Stimulated activated naive CD4-positive, alpha-beta T cell treated with Interleukin-2 at 50 U/mL for 16 hours (primary cell): Measurements from ENCODE around the gene CREB3L1.

Experiments
- DNase-seq: peaks from one replicate; lab custom pipeline; 2025; lab: John Stamatoyannopoulos, UW

The CREB3L1 gene

DNA sequence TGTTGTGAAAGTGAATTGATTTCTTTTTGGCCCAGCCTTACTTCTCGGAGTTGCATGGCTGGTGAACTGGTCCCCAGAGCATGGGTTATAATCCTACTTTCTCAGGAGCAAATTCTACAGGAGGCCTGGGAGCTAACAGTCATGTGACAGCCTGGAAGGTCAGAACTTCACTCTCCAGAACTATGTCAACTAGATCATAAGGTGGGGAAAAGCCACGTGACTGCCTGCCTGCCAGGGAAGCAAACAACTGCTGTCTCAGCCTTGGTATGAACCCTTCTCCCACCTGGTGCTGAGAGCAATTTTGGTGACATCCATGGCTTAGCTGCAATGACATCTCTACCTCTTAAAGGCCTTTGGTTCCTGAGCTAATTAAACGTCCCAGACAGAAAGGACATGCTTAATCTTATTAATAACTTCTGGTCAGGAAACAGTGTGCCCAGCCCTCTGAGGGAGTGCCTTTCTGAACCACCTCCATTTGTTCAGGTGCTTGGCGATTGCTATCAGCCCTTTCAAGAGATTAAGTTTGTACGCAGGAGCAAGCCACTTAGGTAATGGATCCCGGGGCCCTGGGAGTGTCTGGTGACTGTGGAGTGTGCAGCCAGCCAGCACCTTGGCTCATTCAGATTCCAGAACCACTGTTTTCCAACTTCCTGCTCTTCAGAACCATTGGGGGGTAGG, 1.4 kb upstream of the CREB3L1 start:
- DNase-seq = no peak

DNA sequence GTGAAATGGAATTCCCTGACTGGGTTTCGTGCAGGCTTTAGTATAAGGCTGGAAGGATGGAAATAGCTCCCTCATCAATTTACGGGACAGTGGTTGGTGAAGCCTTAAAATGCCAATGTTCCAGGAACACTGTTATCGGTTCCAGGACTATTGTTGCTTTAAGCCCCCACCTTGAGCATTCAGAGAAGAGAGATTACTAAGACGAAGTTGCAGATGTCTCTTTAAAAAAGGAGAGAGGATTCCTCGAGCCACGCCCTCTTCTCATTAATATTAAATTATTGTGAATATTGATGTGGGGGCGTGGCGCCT, 195 bp upstream of the CREB3L1 start:
- DNase-seq = no peak

DNA sequence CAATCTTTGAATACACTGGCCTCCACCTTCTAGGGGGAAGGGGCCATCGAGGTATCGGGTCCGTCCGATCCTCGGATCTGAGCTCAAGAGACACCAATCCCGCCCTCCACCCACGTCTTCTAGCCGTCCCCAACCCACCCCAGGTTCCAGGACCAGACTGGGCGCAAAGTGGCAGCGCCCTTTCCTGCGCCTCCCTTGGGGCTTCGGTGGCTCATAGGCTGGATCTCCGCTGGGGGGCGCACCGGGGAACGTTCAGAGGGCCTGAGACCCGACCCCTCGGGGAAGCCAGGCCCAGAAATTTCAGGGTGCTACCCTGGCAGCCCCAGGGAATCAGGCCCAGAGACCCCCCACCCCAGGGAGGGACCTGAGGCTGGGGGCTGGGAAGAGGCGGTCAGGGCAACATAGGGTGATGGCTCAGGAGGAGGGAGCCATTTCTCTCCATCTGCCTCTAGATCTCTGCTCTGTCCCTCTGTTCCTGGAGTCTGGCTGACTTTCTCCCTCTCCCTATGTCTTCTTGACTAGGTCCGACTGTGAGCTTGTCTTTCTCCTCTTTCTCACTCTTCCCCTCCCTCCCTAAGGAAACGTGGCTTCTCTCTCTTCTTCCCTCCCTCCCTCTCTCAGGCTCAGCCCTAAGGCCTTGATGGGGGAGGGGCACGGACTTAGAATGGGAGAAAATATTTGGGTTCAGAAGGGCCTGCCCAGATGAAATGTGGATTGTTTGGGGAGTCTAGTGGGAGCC, 1.1 kb downstream of the CREB3L1 start:
- DNase-seq = peak; percentile 5

DNA sequence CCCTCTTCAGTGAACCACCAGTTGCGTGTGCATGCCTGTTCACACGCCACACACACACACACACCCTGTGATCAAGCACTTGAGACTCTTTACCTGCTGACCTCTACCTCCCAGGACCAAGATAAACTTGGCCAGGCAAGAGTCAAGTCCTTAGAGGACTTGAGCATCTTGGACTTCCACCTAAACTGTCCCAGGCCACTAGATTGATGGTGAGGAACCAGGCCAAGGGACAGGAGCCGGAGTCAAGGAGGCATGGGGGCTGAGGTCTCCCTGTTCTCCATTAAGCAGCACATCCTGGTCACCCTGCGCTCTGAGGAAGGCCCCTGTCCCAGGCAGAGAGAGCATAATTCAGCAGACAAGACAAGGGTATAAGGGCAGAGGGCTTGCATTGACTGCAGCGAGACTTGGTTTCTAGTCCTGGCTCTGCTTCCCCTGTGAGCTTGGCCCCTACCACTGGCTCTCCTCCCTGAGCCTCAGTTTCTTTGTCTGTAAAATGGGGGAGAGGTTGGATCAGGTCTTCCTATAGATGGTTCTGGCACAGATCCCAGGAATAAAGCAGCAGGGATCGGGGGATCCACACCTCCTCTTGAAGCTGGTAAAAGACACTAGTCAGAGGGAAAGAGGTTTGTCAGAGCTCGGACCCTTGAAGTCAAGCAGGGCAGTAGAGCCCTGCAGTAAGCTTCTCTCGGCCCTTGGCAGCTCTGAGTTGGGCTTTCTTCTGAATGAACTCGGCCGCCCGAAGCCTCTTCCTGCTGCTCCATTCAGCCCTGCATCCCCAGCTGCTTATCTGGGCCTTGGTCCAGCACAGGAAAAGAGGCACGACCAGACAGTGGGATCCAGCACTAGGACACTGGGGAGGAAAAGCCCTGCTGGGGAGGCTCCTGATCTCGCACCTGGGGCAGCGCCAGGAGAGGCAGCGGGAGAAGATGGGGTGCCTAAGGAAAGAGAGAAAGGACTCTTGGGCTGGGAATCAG, 2.0 kb downstream of the CREB3L1 start:
- DNase-seq = no peak

DNA sequence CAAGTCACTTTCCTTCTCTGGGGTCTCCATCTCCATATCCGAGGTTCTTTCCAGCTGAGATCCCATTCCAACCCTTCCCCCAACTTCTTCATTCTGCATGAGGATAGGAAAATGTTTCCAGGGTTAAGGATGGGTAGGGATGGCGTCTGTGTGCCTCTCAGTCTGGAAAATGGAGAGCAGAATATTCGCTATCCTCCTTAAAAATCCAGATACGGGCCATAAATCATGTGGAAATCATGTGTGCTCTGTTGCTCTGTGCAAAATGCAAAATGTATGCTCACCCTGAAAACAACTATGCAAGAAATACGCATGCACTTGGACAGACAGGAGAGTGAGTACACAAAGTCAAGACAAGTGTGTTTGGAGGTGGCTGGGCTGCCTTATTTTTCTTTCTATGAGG, 3.2 kb downstream of the CREB3L1 start:
- no peak for DNase-seq

DNA sequence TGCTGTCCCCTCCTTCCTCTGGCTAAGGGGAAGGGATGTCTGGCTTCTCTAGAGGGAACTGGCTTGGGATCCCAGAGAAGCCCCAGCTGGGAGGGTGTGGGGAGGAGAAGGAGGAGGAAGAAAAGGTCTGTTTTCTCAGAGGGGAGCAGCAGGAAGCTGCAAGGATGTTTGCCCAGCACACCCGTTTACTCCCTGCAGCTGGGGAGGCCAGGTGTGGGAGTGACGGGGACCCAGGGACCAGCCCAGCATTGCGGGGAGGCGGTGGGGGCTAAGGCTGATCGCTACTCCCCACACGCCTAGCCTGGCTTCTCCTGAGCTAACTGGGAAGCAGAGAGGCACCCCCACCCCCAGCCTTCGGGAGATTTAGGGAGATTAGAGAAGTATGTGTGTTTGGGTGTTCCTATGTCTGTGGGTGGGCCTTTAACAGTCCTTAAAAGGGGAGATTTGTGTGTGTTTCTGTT, 3.9 kb downstream of the CREB3L1 start:
- no peak for DNase-seq

DNA sequence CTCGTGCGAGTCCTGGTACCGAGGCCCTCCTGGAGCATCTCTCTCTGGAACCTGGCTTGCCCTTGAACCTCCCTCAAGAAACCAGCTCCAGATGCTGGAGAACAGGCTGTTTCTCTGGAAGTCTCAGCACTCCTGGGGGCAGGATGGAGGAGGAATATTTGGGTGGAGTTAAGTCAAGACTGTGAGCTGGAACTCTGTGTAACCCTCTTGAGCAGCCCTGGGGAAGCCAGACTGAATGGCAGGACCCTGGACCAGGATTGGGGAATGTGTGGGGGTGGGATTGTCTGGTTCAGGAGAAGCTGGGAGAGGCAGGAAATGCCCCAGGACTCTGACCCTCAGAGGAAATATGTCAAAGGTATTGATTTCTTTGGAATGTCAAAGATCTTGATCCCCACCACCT, 7.7 kb downstream of the CREB3L1 start:
- DNase-seq = no peak

DNA sequence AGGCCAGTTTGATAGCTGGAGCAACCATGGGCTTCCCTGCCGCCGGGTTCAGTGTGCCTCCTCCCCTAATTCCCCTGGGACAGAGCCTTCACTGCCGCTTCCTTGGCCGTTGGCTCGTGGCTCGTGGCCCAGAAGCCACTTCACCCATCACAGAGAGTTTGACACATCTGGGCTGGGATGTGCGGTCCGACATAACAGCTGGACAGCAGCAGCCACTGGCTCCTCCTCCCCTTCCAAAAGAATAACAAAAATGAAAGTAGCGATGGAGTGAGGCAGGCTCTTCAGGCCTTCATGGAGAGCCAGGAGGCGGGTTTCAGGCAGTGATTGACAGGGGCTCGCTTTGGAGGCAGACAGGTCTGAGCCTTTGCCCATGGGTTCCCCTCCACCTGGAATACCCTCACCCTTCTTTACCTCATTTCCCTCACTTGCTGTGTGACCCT, 8.2 kb downstream of the CREB3L1 start:
- no peak for DNase-seq

DNA sequence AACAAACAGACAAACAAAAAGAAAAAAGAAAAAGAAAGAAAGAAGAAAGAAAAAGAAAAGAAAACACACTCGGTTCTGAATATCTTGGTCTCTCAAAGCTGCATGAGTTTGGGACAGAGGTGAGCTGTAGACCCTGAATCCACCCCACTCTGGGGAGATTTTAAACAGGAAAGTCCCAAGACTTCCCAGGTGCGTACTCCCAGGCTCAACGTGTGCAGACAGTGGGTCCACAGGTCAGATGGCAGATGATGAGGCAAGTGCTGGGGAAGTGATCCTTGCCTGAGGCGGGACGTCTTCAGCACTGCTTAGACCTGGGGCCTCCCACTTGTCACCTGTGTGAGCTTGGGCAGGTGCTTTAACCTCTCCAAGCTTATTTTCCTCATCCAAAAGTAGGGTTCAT, 9.3 kb downstream of the CREB3L1 start:
- DNase-seq = no peak

DNA sequence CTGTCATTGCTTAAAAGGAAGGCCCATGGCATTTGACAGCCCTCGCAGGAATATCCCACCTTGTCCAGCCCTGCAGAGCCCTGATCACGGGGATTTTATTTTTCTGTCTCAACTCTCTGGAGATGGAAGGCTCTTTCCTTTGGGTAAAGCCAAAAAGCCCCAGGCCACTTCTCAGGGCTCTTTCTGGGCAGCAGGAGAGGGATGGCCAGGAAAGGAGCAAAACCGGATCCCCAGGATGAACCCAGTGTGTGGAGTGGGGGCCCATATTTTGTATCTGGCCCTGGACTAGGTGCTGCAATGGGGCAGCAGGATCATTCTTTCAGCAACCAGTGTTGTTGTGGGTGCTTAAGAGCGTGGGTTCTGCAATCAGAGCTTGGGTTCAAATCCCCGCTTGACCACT, 11.0 kb downstream of the CREB3L1 start:
- no peak for DNase-seq

DNA sequence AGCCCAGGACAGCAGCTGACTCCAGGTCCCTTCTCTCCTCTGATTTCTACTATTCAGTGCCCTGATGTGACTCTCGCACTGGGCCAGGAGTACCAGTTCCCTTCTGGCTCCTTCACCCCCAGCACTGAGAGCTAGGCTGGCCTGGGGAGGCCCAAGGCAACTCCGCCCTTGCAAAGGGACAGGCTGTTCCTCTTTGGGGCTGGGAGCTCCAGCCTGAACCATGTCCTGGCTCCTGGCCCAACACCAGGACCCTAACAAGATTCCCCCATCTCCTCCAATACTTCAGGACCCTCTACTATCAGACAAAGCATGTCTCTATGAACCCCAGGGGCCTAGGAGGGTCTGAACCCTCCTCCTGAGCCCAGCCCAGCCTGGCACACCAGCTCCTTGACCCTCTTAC, 12.5 kb downstream of the CREB3L1 start:
- DNase-seq = no peak

DNA sequence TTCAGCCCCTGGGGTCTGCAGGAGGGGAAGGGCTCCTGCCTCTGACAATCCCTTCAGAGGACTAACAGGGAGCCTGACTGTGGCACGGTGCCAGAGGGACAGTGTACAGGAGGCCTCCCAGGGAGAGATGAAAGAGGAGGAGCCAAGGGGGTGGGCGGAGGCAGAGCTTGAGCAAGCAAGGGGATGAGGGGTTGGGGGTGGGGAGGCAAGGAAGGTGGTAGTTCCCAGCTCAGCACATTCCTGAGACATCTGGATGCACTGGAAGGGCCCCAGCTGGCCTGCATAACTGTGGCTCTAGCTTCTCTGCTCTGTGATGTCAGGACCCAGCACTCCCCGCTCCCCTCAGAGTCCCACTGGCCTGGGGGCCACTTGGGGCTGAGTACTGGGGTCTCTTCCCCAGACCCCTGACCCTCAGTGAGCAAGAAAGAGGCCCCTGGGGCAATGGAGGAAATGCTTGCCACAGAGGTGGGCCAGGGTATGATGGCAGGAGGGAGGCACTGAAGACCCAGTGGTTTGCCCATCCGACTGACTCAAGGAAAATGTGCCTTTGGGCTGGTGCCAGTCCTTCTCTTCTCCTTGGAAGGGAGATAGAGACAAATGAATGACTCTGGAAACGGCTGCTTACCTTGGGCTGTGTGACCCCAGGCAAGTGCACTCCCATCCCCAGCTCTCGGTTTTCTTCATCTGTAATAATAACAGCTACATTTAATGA, 13.3 kb downstream of the CREB3L1 start:
- DNase-seq = no peak

DNA sequence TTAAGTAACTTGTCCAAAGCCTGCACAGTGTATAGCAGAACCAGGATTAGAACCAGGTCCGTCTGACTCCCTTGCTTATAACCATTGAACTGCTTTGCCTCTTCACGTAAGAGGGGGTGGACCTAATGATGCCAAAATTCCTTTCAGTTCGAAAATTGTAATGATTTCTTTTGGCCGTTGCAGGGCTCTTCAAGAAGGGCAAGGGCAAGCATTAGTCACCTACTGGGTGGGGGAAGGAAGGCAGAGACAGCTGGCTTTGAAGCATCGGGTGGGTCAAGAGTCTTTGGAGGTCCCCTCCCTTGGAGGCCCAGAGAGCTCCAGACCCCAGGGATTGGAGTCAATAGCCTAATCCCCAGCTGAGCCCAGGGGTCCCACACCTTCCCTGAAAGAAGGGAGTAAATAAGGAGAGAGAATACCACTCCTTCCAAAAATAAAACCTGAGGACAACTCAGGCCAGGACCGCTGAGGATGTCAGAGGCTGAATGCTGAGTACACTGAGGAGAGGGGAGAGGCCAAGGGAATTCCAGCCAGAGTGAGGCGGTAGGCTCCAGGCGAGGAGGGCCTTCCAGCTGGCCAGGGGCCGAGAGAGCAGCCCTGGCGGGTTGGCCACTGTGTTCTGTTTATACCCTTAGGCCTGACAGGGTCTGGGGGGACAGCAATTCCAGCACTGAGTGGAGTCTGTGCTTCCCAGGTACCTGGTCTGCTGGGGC, 14.1 kb downstream of the CREB3L1 start:
- DNase-seq = no peak

DNA sequence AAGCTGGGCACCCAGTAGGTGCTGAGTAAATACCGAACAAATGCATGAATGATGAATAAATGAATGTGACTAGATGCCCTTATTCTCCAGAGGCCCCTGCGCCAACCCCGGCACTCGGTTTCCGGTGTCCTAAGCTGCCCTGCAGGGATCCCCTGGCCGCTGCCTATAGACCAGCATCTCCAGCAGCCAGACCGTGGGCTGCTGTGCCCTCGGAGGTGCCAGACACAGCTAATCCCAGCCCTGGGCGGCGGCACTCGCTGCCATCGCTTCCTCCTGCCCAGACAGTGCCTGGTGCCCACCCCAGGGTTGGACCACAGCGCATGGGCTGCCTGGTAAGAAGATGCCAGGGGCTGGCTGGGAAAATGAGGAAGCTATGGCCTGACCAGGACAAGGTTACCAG, 15.6 kb downstream of the CREB3L1 start:
- DNase-seq = no peak

DNA sequence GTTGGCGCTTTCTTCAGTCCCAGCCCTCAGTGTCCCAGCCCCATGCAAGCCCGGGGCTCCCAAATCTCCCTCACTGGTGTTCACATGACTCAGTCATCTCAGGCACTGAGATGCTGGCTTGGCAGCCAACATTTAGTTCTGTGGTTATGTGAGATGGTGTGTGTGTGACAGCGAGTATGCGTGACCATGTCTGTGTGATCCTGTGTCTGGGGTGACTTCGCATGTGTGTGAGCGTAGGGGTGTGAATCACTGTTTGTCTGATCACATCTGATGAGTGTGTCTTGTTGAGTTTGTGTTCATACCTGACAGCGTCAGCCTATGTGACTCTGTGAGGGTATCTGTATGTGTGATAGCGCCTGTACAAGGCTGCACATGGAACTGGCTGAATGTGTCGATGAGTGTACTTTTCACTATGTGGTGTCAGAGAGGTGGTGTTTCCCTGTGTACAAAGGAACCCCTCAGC, 16.2 kb downstream of the CREB3L1 start:
- DNase-seq = no peak

DNA sequence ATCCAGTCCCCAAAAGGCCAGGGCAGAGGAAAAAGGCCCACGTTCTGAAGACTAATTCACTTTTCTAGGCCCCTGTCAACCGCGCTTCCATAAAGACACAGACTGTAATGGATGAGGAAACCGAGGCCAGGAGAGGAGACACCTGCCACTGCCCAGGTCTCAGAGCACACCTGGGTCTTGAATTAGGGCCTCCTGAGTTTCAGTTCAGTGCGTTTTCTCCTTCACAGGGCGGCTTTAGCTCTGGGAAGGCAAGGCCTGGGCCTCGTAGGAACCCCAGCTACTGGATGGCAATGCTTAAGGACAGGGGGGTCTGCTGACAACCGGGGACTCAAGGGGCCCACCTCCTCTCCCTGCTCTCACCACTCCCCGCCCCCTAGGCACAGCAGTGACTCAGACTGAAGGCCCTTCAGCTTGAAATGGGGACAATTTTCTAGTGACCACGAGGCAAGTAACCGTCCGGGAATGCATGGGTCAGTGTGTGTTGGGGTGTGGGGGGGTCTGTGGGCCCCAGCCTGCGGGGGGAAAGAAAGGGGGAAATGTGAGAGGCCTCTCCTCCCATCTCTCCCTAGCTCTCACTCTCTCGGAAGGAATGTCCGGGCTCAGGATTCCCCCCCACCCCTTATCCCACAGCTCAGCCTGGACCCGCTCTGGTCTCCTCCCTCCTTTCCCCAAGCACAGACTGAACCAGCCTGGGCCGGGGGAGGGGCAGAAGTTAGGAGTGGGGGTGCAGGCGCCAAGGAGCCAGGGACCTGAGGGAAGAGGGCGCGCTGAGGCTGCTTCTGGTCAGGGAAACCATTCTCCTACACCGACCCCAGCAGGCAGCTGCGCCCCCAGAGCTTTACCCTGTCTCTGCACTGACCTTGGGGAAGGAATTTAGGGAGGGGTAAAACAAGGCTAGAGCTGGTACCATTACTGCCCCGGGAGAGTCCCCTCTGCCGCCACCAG, 17.2 kb downstream of the CREB3L1 start:
- no peak for DNase-seq

DNA sequence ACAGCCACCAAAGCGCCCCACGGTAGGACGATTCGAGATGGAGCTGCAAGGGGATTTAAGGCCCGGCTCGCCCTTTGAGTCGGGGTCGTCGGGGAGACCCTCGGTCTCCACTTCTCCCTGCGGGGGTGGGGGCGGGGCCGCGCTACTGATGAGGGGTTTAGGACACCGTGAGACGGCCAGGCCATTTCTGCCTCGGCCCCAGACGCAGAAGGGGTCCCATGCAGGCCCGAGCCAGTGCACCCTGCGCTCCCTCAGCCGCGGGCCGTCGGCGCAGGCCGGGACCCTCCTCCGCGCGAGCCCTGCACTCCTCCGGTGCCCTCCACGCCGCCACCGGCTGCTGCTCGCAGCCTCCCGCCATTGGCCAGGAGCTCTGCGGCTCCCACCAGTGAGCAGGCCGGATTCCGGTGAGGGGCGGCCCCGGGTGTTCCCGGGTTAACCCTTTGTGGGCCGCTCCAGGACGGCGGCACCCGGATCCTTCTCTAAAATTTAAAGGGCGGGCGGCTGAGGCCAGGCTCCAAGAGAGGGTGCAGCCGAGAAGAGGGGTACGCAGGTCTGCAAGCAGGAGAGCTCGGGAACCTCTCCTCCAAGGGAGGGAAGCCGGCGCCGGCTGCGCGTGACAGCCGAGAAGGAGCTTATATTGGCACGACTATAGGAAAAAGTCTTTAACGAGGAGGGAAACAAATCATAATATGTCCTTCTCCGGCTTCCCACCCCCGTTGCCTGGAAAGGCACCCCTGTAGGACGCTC, 18.0 kb downstream of the CREB3L1 start:
- DNase-seq = peak; percentile 67

DNA sequence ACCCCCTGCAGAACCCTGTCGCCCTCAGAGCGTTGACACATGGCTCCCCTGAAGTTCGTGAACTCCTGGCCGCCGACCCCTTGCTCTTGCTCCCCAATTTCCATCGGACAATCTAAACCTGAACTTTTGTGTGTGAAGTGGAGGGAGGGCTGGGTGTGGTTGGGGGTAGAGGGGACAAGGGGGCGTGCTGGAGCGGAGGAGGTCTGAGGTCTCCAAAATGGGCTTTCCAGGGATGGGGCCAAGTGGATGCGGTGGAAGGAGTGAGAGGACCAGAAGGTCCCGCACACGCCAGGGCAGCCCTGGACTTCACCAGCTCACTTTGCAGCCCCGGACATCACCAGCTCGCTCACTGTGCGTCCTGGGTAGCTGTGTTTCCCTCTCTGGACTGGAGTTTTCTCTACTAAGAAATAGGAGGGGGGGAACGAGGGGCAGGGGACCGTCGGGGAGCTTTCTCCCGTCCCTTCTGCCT, 18.6 kb downstream of the CREB3L1 start:
- DNase-seq = no peak
